Osteoblast (primary cell): ENCODE measurements around the gene LDB1. TPM values are rescaled to one million over a fixed set of nuclear protein-coding genes. Genes with fewer than 3 reads are reported as not detected.

Experiments used
- DNase-seq: peaks from one replicate; pipeline ENCODE4 v3.0.0; 2011; ENCODE audit warnings: low spot score, mixed read lengths; ENCODE audit not compliant: insufficient read length; ENCODE audit errors: missing footprints
- H2AFZ ChIP-seq: 2 replicates; pipeline ENCODE4 v1.6.0; 2011; ENCODE audit warnings: mild to moderate bottlenecking, low read length
- H3K27ac ChIP-seq: 2 replicates; pipeline ENCODE4 v1.5.1; 2011; ENCODE audit warnings: mild to moderate bottlenecking, low read depth, low read length, moderate library complexity
- H3K27me3 ChIP-seq: 2 replicates; pipeline ENCODE4 v1.6.0; 2012; ENCODE audit warnings: mild to moderate bottlenecking, control low read depth, inconsistent platforms, low read length, moderate library complexity; ENCODE audit not compliant: insufficient read depth
- H3K36me3 ChIP-seq: 2 replicates; pipeline ENCODE4 v1.5.1; 2011; ENCODE audit warnings: mild to moderate bottlenecking, low read length, control low read depth, moderate library complexity; ENCODE audit not compliant: insufficient read depth
- H3K4me1 ChIP-seq: 2 replicates; pipeline ENCODE4 v1.5.1; 2011; ENCODE audit warnings: mild to moderate bottlenecking, low read length, control low read depth, moderate library complexity; ENCODE audit not compliant: insufficient read depth
- H3K4me2 ChIP-seq: 2 replicates; pipeline ENCODE4 v1.6.0; 2011; ENCODE audit warnings: mild to moderate bottlenecking, low read length; ENCODE audit not compliant: insufficient read depth
- H3K4me3 ChIP-seq: fragments of 200-600 bp; sonication (generic); 3 replicates; pipeline ENCODE4 v1.5.1; 2012; ENCODE audit warnings: mild to moderate bottlenecking, low read length, inconsistent platforms; ENCODE audit not compliant: insufficient read depth
- H3K79me2 ChIP-seq: 2 replicates; pipeline ENCODE4 v1.6.0; 2012; ENCODE audit warnings: mild to moderate bottlenecking, low read length, control low read depth, inconsistent platforms; ENCODE audit not compliant: insufficient read depth
- H3K9me3 ChIP-seq: 2 replicates; pipeline ENCODE4 v1.5.1; 2011; ENCODE audit warnings: low read depth, low read length, control low read depth
- H4K20me1 ChIP-seq: 2 replicates; pipeline ENCODE4 v1.6.0; 2012; ENCODE audit warnings: mild to moderate bottlenecking, low read length, control low read depth; ENCODE audit not compliant: insufficient read depth
- CTCF ChIP-seq: IDR thresholded peaks from 2 replicates; pipeline ENCODE4 v1.5.1; 2011; ENCODE audit warnings: mild to moderate bottlenecking, low read depth, low read length, moderate library complexity; ENCODE audit errors: extremely low read depth
- total RNA-seq: library from RNA; depleted of rRNA; stranded (reverse); fragments of >200 nt; gene quantifications from 2 replicates; pipeline ENCODE4 v1.2.3, GENCODE V29; 2012

Gene LDB1
- total RNA-seq, 1 donor: 62.2 TPM

- H3K4me2 ChIP-seq: peak within 1 kb of the TSS; percentile 90
- peak within 1 kb of the TSS; percentile 92 for H2AFZ ChIP-seq
Measured at GRCh38 chr10:102132563-102133372, 12.6 kb upstream of the LDB1 start, which contains the start of gene PPRC1. Gene PPRC1, plus strand, starts transcription at chr10:102133040. Its CDS starts 29 bp downstream, at chr10:102133069.

GRCh38 chr10:102132193-102132562 lies 12.0 kb upstream of the LDB1 start:
- Histone ChIP-seq H3K4me3 (peak overlapping the region; percentile 89), H3K9me3 (no peaks in the 10 kb centered on the region), H2AFZ (peak overlapping the region; percentile 92), H3K79me2 (peaks cover 43% of the 10 kb centered on the region), H3K27ac (peak overlapping the region; percentile 88), H3K27me3 (no peaks in the 10 kb centered on the region), H3K36me3 (peaks cover 5% of the 10 kb centered on the region), H3K4me2 (peak overlapping the region; percentile 90), H4K20me1 (peaks cover 33% of the 10 kb centered on the region), H3K4me1 (peaks cover 26% of the 10 kb centered on the region)
- no peak for DNase-seq
- TF ChIP-seq CTCF: no peak

More at GRCh38 chr10:102132563-102133372, 12.6 kb upstream of the LDB1 start, which contains the start of gene PPRC1:
- DNase-seq: peak; percentile 99
- H3K27ac ChIP-seq: peak within 1 kb of the TSS; percentile 88
- TF ChIP-seq CTCF: peak; percentile 95
- H3K27me3 ChIP-seq: no peaks in the 10 kb centered on the region
- peak within 1 kb of the TSS; percentile 89 for H3K4me3 ChIP-seq
- peaks cover 49% of the 10 kb centered on the region for H3K79me2 ChIP-seq
- peaks cover 24% of the 10 kb centered on the region for H3K4me1 ChIP-seq
- H3K9me3 ChIP-seq: no peaks in the 10 kb centered on the region
- H3K36me3 ChIP-seq: peaks cover 11% of the 10 kb centered on the region
- H4K20me1 ChIP-seq: peaks cover 39% of the 10 kb centered on the region

GRCh38 chr10:102131286-102132170 lies 11.4 kb upstream of the LDB1 start:
- Histone ChIP-seq H2AFZ (no peak overlapping the region), H3K27ac (no peak overlapping the region), H3K4me1 (peaks cover 26% of the 10 kb centered on the region), H3K36me3 (peaks cover 5% of the 10 kb centered on the region), H3K9me3 (no peaks in the 10 kb centered on the region), H3K79me2 (peaks cover 37% of the 10 kb centered on the region), H4K20me1 (peaks cover 28% of the 10 kb centered on the region), H3K27me3 (no peaks in the 10 kb centered on the region), H3K4me3 (no peak overlapping the region), H3K4me2 (peak overlapping the region; percentile 90)
- TF ChIP-seq CTCF: no peak
- no peak for DNase-seq
